ENCODE measurements around the gene DMKN. TPM values are rescaled to one million over a fixed set of nuclear protein-coding genes. Genes with fewer than 3 reads are reported as not detected.

The DMKN gene
- total and polyA plus RNA-seq, 2 of the 4 experiments (the other 2 are of a cell fraction) = 0.36 to 2.4 TPM

DNA sequence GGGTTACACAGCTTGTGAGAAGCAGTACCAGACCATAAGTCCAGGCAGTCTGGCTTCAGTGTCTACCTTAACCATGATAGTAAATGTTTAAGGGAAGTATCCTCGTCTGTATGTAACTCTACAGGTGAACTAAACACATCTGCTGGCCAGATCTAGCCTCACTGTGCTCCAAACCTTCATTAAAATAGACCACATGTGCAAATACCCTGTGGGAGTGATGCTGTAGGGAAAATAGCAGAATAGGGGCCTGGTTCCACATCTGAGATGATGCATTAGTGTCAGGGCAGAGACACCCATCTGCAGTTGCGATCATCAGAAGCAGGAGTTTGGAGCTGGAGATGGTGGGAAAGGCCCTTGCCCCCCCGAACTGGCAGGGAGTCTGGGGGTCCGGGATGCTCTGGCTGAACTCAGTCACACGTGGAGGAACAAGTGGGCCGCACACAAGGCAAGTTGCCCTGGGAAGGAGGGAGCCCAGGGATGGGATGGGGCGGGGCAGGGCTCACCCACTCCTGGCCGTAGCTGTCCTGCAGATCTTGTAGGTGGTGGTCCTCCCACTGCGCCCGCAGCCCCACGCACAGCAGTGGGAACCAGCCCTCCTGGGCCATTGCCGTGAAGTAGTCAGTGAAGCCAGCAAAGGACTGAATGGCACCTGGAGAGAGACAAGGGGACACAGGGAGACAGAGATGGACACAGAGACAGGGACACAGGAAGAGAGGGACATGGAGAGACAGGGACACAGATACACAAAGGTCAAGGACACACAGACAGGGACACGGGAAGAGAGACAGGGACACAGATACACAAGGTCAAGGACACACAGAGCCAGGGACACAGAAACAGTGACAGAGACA lies 39.3 kb upstream of the DMKN start:
- no peak overlapping the region for H2BK5ac ChIP-seq (ENCODE audit: low read depth, low read length, poor library complexity, severe bottlenecking)
- H2AFZ ChIP-seq (replicated peaks; ENCODE audit: low read length, poor library complexity) = no peak overlapping the region
- H4K5ac ChIP-seq (ENCODE audit: low read depth, low read length) = no peak overlapping the region
- H3K27ac ChIP-seq (ENCODE audit: insufficient read depth, low read length) = no peak overlapping the region
- peaks cover 20% of the 10 kb centered on the region for H3K27me3 ChIP-seq (ENCODE audit: control insufficient read depth, insufficient read depth, low read length)
- 0 out of 2 replicates have a peak, but pooled peaks cover 7% of the 10 kb centered on the region for H4K20me1 ChIP-seq (ENCODE audit: insufficient read depth, low read length)
- H2AK5ac ChIP-seq (ENCODE audit: low read depth, low read length) = no peak overlapping the region
- no peak for TF ChIP-seq ELK1 (IDR thresholded peaks at IDR 0.05; ENCODE audit: borderline replicate concordance, low read depth, low read length)
- no peak for TF ChIP-seq MAZ (IDR thresholded peaks at IDR 0.05; ENCODE audit: borderline replicate concordance, low read depth, low read length)
- no peak for TF ChIP-seq MAFK (IDR thresholded peaks at IDR 0.05; ENCODE audit: low read depth, low read length)
- peaks cover 3 to 6% of the 10 kb centered on the region in 2 experiments; a peak in 2 of 4 replicates for H3K79me1 ChIP-seq (ENCODE audit: low read depth in 1 of 2, low read length in 2 of 2)
- intact Hi-C loops (cut with micrococcal nuclease) = no loop called here
- no peak for ATAC-seq (ENCODE audit: low read depth)
- no peak overlapping the region for H4K91ac ChIP-seq (ENCODE audit: insufficient read depth, low read depth, low read length)
- H3K9me1 ChIP-seq (ENCODE audit: insufficient read depth, low read length) = no peaks in the 10 kb centered on the region
- peaks cover 2% of the 10 kb centered on the region; the same call in 1 of the 2 replicates for H3K36me3 ChIP-seq (ENCODE audit: control insufficient read depth, insufficient read depth, low read length)
- dilution Hi-C loops (cut with HindIII; ENCODE audit: low sequenced_read_pairs, unreplicated experiment) = no loop called here
- no peak overlapping the region for H3K9ac ChIP-seq (ENCODE audit: low read depth, low read length)
- no peak overlapping the region for H3K56ac ChIP-seq (ENCODE audit: extremely low read depth, insufficient read depth, low read length)
- H3K4ac ChIP-seq (ENCODE audit: low read depth, low read length) = no peak overlapping the region
- H4K8ac ChIP-seq (ENCODE audit: low read depth in 2 of 2, low read length in 2 of 2) = no peak overlapping the region
- no peak overlapping the region for H3K18ac ChIP-seq (ENCODE audit: low read depth, low read length)
- in situ Hi-C loops (cut with MboI; ENCODE audit: low sequenced_read_pairs) = no loop called here
- H3K4me3 ChIP-seq (ENCODE audit: insufficient read depth, low read depth, low read length) = no peak overlapping the region
- H2BK120ac ChIP-seq (ENCODE audit: low read depth, low read length) = no peak overlapping the region
- BruUV-seq (replicated peaks) = no TSS peak
- no peaks in the 10 kb centered on the region for H3K4me1 ChIP-seq (ENCODE audit: control insufficient read depth, insufficient read depth, low read length)
- H2BK15ac ChIP-seq (ENCODE audit: low read depth, low read length) = no peak overlapping the region
- no peaks in the 10 kb centered on the region for H3K9me3 ChIP-seq (ENCODE audit: control insufficient read depth, insufficient read depth, low read length)
- no peak overlapping the region for H3K4me2 ChIP-seq (ENCODE audit: low read depth, low read length)
- POLR2A ChIA-PET (ENCODE audit: unreplicated experiment) = no interaction called here
- WGBS, 2 experiments (ENCODE audit: extremely low coverage in 2 of 2, insufficient read length in 1 of 2) = 65% methylated on average over 5 of the region's 13 CpGs; no CpG with 5 or more reads in 1 of the 2 experiments
- H2BK20ac ChIP-seq (ENCODE audit: low read depth, low read length) = no peak overlapping the region
- no peak for DNase-seq
- no peak overlapping the region for H2AK9ac ChIP-seq (replicated peaks; ENCODE audit: low read depth, low read length, poor library complexity)
- CTCF ChIA-PET = no interaction called here
- no peak overlapping the region for H3K23ac ChIP-seq (ENCODE audit: low read depth, low read length)
- no peak overlapping the region for H3K14ac ChIP-seq (replicated peaks; ENCODE audit: low read depth, low read length)

All from IMR-90 (cell line).